22Rv1 (cell line): ENCODE measurements around the gene LMF2.

Experiments
- CTCF ChIP-seq: fragments of 450-650 bp; IDR thresholded peaks from 2 replicates; pipeline ENCODE4 v1.5.1; 2017; ENCODE audit warnings: mild to moderate bottlenecking
- ZFX ChIP-seq: fragments of 450-650 bp; IDR thresholded peaks from 2 replicates; pipeline ENCODE4 v1.6.1; 2017; ENCODE audit warnings: antibody characterized with exemption, borderline replicate concordance

DNA sequence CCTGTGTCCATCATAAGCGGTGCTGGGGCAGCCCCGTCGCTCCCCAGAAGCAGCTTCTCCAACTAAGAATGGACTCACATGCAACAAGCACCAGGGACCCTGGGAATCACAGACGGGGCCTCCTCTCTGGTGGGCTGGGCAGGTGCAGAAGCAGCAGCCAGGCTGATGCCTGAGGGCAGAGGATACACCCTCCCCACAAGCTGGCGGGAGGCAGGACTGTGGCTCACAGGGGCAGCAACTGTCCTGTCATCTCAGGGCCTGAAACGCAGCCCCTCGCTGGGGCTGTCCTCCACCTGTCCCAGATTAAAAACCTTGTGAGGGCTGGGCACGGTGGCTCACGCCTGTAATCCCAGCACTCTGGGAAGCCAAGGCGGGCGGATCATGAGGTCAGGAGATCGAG, 29.6 kb downstream of the LMF2 start:
- no peak for TF ChIP-seq CTCF
- no peak for TF ChIP-seq ZFX
